Large intestine (tissue), 3 donors: ENCODE results near the gene KCNS1. TPM values are rescaled to one million over a fixed set of nuclear protein-coding genes. Genes with fewer than 3 reads are reported as not detected.

ENCODE experiments used
- DNase-seq, 2 donors: peaks; one replicate each; pipeline versions ENCODE4 v3.0.0 to v3.0.0-alpha.2; 2013
- H3K27ac ChIP-seq: one replicate; pipeline ENCODE4 v1.5.1; 2013; ENCODE audit warnings: low read length
- H3K27me3 ChIP-seq: 2 replicates; pipeline ENCODE4 v1.6.1; 2013; ENCODE audit warnings: low read length; ENCODE audit not compliant: control insufficient read depth, insufficient read depth
- H3K36me3 ChIP-seq: 2 replicates; pipeline ENCODE4 v1.6.1; 2013; ENCODE audit warnings: low read length; ENCODE audit not compliant: control insufficient read depth, insufficient read depth
- H3K4me1 ChIP-seq: one replicate; pipeline ENCODE4 v1.6.1; 2013; ENCODE audit warnings: low read length; ENCODE audit not compliant: control insufficient read depth, insufficient read depth
- H3K4me3 ChIP-seq: one replicate; pipeline ENCODE4 v1.5.1; 2013; ENCODE audit warnings: low read length
- H3K9me3 ChIP-seq: one replicate; pipeline ENCODE4 v1.6.1; 2013; ENCODE audit warnings: mild to moderate bottlenecking, low read depth, low read length, moderate library complexity; ENCODE audit not compliant: control insufficient read depth
- WGBS: methylation state at CpG from one replicate; pipeline ENCODE4 v1.1.5; 2013; ENCODE audit warnings: low lambda C conversion rate; ENCODE audit not compliant: insufficient coverage; 5-methylcytosine and 5-hydroxymethylcytosine counted together
- polyA plus RNA-seq: library from polyadenylated mRNA; unstranded; fragments of 120-200 nt; gene quantifications from one replicate; pipeline ENCODE4 v1.2.1, GENCODE V29; 2013

The KCNS1 gene
- polyA plus RNA-seq, 1 donor = 1.2 TPM

GRCh38 chr20:45110301-45110700, 9.4 kb upstream of the KCNS1 start:
- H3K27me3 ChIP-seq = peaks cover 9% of the 10 kb centered on the region
- WGBS = no CpG with 5 or more reads among the region's 11 CpGs

DNA sequence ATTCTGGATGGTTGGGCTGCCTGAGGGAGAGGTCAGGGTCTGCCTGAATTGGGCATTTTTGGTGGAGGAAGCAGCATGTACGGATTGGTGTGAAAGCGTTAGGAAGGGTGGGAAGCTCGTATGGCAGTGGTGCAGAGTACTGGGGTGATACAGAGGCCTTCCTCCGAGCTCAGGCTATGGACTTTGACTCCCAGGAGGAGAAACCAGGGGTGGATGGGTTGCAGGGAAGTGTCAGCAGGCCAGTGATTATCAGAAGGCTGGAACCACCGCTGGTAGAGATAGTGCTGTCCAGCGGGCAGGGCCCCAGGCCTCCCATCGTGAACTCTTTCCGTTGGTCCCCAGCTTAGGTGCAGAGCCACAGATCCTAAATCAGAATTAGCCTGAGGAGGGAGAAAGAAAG, 8.7 kb upstream of the KCNS1 start:
- Histone ChIP-seq H3K27me3 (peaks cover 8% of the 10 kb centered on the region), H3K4me3 (no peak overlapping the region), H3K27ac (peak overlapping the region; percentile 34), H3K4me1 (peaks cover 4% of the 10 kb centered on the region), H3K9me3 (no peaks in the 10 kb centered on the region), H3K36me3 (no peaks in the 10 kb centered on the region)
- DNase-seq = peak; percentile 69 to 76
- no CpG with 5 or more reads among the region's 8 CpGs for WGBS

More at GRCh38 chr20:45110301-45110700, 9.4 kb upstream of the KCNS1 start:
- Histone ChIP-seq H3K9me3 (no peaks in the 10 kb centered on the region), H3K4me3 (no peak overlapping the region), H3K36me3 (no peaks in the 10 kb centered on the region), H3K27ac (no peak overlapping the region), H3K4me1 (peaks cover 4% of the 10 kb centered on the region)
- DNase-seq = no peak

DNA sequence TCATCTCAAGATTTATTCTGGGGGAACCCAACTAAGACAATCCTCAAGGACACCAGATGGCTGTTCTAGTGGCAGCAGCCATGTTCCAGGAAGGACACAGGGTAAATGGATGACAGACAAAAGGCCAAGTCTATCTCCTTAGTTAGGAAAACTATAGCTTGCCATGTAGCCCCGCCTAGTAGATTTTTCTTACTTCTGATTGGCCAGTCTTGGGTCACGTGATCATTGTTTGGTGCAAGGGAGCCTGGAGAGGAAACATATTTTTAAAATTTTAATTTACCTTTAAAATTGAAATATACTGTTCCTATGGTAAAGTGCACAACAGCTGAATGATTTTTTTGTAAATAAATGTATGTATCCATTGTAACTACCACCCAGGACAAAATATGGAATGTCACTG, 4.4 kb upstream of the KCNS1 start:
- Histone ChIP-seq H3K36me3 (no peaks in the 10 kb centered on the region), H3K27ac (no peak overlapping the region), H3K9me3 (peaks cover 3% of the 10 kb centered on the region), H3K27me3 (peaks cover 30% of the 10 kb centered on the region), H3K4me1 (peaks cover 7% of the 10 kb centered on the region), H3K4me3 (no peak overlapping the region)
- DNase-seq = no peak
- no CpG with 5 or more reads among the region's 2 CpGs for WGBS

GRCh38 chr20:45104786-45105185, 3.9 kb upstream of the KCNS1 start:
- WGBS = no CpG with 5 or more reads among the region's 5 CpGs
- peaks cover 3% of the 10 kb centered on the region for H3K4me1 ChIP-seq
- no peaks in the 10 kb centered on the region for H3K36me3 ChIP-seq
- H3K9me3 ChIP-seq = peaks cover 3% of the 10 kb centered on the region
- peaks cover 36% of the 10 kb centered on the region for H3K27me3 ChIP-seq
- H3K4me3 ChIP-seq = no peak overlapping the region
- no peak for DNase-seq
- no peak overlapping the region for H3K27ac ChIP-seq

DNA sequence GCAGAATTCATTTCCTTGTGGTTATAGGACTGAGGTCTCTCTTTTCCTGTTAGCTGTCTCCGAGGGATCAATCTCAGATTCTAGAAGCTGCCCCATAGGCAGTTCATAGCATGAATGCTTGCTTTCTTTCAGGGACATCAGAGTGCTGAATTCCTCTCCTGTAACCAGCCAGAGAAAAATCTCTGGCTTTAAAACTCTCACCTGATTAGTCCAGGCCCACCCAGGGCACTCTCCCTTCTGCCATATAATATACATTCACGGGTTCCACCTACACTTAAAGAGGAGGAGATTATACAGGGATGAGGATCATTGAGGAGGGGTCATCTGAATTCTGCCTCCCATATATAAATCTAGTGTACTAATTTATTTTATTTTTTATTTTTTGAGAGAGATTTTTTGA, 2.1 kb upstream of the KCNS1 start:
- Histone ChIP-seq H3K4me3 (no peak overlapping the region), H3K36me3 (no peaks in the 10 kb centered on the region), H3K27me3 (peaks cover 51% of the 10 kb centered on the region), H3K4me1 (peaks cover 2% of the 10 kb centered on the region), H3K27ac (no peak overlapping the region), H3K9me3 (peaks cover 5% of the 10 kb centered on the region)
- WGBS = 93% methylated on average over 2 of the region's 2 CpGs
- no peak for DNase-seq

- H3K27me3 ChIP-seq = peaks cover 68% of the 10 kb centered on the region
These were observed 465 bp upstream of the KCNS1 start for GRCh38 chr20:45101333-45101850.

DNA sequence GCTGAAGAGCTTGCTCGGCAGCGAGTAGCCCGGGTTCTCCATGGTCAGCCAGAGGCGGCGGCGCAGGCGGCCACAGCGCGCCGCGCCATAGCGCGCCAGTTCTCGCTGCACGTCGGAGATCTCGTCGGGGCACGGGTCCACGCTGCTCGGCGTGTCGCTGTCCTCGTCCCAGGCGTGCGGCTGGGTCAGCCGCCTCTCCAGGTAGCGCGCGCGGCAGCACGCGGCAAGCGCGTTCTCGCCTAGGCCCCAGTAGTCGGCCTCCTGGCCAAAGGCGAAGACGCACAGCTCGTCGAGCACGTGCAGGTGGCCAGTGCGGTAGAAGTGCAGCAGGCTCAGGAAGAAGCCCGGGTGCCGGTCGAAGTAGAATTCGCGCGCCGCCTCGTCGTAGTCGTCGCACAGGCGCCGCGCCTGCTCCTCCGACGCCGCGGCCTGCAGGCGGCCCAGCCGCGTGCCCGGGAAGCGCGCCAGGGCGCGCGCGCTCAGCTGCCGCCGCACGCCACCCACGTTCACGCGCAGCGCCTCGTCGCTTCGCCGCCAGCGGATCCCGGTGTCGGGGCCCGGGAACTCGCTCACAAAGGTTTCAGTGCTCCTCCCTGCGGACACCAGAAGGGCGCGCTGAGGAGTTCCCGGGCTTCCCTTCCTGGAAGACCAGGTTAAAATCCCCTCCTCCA, 2.7 kb downstream of the KCNS1 start:
- Histone ChIP-seq H3K36me3 (no peaks in the 10 kb centered on the region), H3K4me1 (peaks cover 2% of the 10 kb centered on the region), H3K4me3 (peak overlapping the region; percentile 21), H3K27me3 (peaks cover 62% of the 10 kb centered on the region), H3K9me3 (peaks cover 10% of the 10 kb centered on the region), H3K27ac (no peak overlapping the region)
- WGBS = no CpG with 5 or more reads among the region's 91 CpGs
- DNase-seq = peak; percentile 33 to 73

More at GRCh38 chr20:45101333-45101850, 465 bp upstream of the KCNS1 start:
- no peaks in the 10 kb centered on the region for H3K36me3 ChIP-seq
- no peak overlapping the region for H3K27ac ChIP-seq
- peaks cover 2% of the 10 kb centered on the region for H3K4me1 ChIP-seq
- DNase-seq = no peak
- no peak overlapping the region for H3K4me3 ChIP-seq
- WGBS = no CpG with 5 or more reads among the region's 6 CpGs
- peaks cover 10% of the 10 kb centered on the region for H3K9me3 ChIP-seq

- peaks cover 10% of the 10 kb centered on the region for H3K9me3 ChIP-seq
- no peak overlapping the region for H3K27ac ChIP-seq
- H3K4me3 ChIP-seq = peak overlapping the region; percentile 21
- peaks cover 58% of the 10 kb centered on the region for H3K27me3 ChIP-seq
- peak; percentile 72 to 77 for DNase-seq
- no peaks in the 10 kb centered on the region for H3K36me3 ChIP-seq
- H3K4me1 ChIP-seq = peaks cover 2% of the 10 kb centered on the region
- WGBS = no CpG with 5 or more reads among the region's 56 CpGs
These were observed 3.3 kb downstream of the KCNS1 start for GRCh38 chr20:45097485-45098102.

GRCh38 chr20:45096781-45097180, 4.1 kb downstream of the KCNS1 start:
- H3K9me3 ChIP-seq = peaks cover 10% of the 10 kb centered on the region
- no peaks in the 10 kb centered on the region for H3K36me3 ChIP-seq
- no peak overlapping the region for H3K4me3 ChIP-seq
- WGBS = no CpG with 5 or more reads among the region's 9 CpGs
- H3K4me1 ChIP-seq = peaks cover 2% of the 10 kb centered on the region
- DNase-seq = no peak
- peaks cover 58% of the 10 kb centered on the region for H3K27me3 ChIP-seq
- H3K27ac ChIP-seq = no peak overlapping the region

- H3K4me1 ChIP-seq = no peaks in the 10 kb centered on the region
- H3K27ac ChIP-seq = no peak overlapping the region
- no peak for DNase-seq
- no CpG with 5 or more reads among the region's 7 CpGs for WGBS
- H3K36me3 ChIP-seq = no peaks in the 10 kb centered on the region
- H3K27me3 ChIP-seq = peaks cover 48% of the 10 kb centered on the region
- H3K4me3 ChIP-seq = no peak overlapping the region
- H3K9me3 ChIP-seq = peaks cover 8% of the 10 kb centered on the region
These were observed 5.1 kb downstream of the KCNS1 start for GRCh38 chr20:45095805-45096238.
